K562 treated with DMSO at 1 percent for 4 hours (cell line): ENCODE results near the gene WDSUB1. TPM values are rescaled to one million over a fixed set of nuclear protein-coding genes. Genes with fewer than 3 reads are reported as not detected.

Experiments
- total RNA-seq: library from RNA; unstranded; fragments of 300-600 nt; gene quantifications from 2 replicates; pipeline ENCODE4 v1.2.3, GENCODE V29; 2022; ENCODE audit not compliant: insufficient read depth

WDSUB1 gene
- total RNA-seq: 7.8 and 9.5 TPM in 2 replicates

GRCh38 chr2:159285929-159286708 is at the start of gene WDSUB1:
WDSUB1 (minus strand) TSS chr2:159286703; CDS start chr2:159283069, 3,634 bp downstream.

